ENCODE data around the gene CD70.
"Not testable (repeated sequence)": the region's sequence is repeated elsewhere in the genome, so short reads cannot be mapped to it uniquely, and the experiment has no call there.

CD70 gene

GRCh38 chr19:6608940-6609339 is 18.0 kb upstream of the CD70 start:
- Histone ChIP-seq H3K27me3 (replicated peaks; ENCODE audit: control insufficient read depth, insufficient read depth, low read length) (no peaks in the 10 kb centered on the region), H3K4me3 (ENCODE audit: low read length) (no peak overlapping the region), H3K9ac (ENCODE audit: low read length) (no peak overlapping the region), H3K36me3 (ENCODE audit: control insufficient read depth, insufficient read depth, low read length, severe bottlenecking) (no peaks in the 10 kb centered on the region), H3K9me3 (ENCODE audit: control insufficient read depth, low read length) (no peaks in the 10 kb centered on the region), H3K4me1 (ENCODE audit: control insufficient read depth, insufficient read depth, low read length) (peaks cover 34% of the 10 kb centered on the region)
- no peak for DNase-seq (ENCODE audit: low read depth)

- not testable (repeated sequence) for H3K36me3 ChIP-seq (ENCODE audit: control insufficient read depth, insufficient read depth, low read length, severe bottlenecking); H3K4me3 ChIP-seq (ENCODE audit: low read length); H3K9ac ChIP-seq (ENCODE audit: low read length); H3K9me3 ChIP-seq (ENCODE audit: control insufficient read depth, low read length); DNase-seq (ENCODE audit: low read depth); H3K27me3 ChIP-seq (replicated peaks; ENCODE audit: control insufficient read depth, insufficient read depth, low read length)
- peaks cover 29% of the 10 kb centered on the region for H3K4me1 ChIP-seq (ENCODE audit: control insufficient read depth, insufficient read depth, low read length)
Observed at GRCh38 chr19:6608146-6608545, 17.2 kb upstream of the CD70 start.

GRCh38 chr19:6606276-6607070 is 15.5 kb upstream of the CD70 start:
- H3K27me3 ChIP-seq (replicated peaks; ENCODE audit: control insufficient read depth, insufficient read depth, low read length); DNase-seq (ENCODE audit: low read depth); H3K9ac ChIP-seq (ENCODE audit: low read length); H3K4me3 ChIP-seq (ENCODE audit: low read length); H3K9me3 ChIP-seq (ENCODE audit: control insufficient read depth, low read length); H3K36me3 ChIP-seq (ENCODE audit: control insufficient read depth, insufficient read depth, low read length, severe bottlenecking): not testable (repeated sequence)
- H3K4me1 ChIP-seq (ENCODE audit: control insufficient read depth, insufficient read depth, low read length), result peaks cover 21% of the 10 kb centered on the region

GRCh38 chr19:6604906-6605305 is 14.0 kb upstream of the CD70 start:
- no peaks in the 10 kb centered on the region for H3K36me3 ChIP-seq (ENCODE audit: control insufficient read depth, insufficient read depth, low read length, severe bottlenecking)
- no peak overlapping the region for H3K4me3 ChIP-seq (ENCODE audit: low read length)
- H3K4me1 ChIP-seq (ENCODE audit: control insufficient read depth, insufficient read depth, low read length), result peaks cover 10% of the 10 kb centered on the region
- no peak overlapping the region for H3K9ac ChIP-seq (ENCODE audit: low read length)
- DNase-seq (ENCODE audit: low read depth), result no peak
- H3K27me3 ChIP-seq (replicated peaks; ENCODE audit: control insufficient read depth, insufficient read depth, low read length), result no peaks in the 10 kb centered on the region
- no peaks in the 10 kb centered on the region for H3K9me3 ChIP-seq (ENCODE audit: control insufficient read depth, low read length)

- no peak overlapping the region for H3K9ac ChIP-seq (ENCODE audit: low read length)
- H3K4me3 ChIP-seq (ENCODE audit: low read length), result no peak overlapping the region
- no peaks in the 10 kb centered on the region for H3K36me3 ChIP-seq (ENCODE audit: control insufficient read depth, insufficient read depth, low read length, severe bottlenecking)
- no peaks in the 10 kb centered on the region for H3K4me1 ChIP-seq (ENCODE audit: control insufficient read depth, insufficient read depth, low read length)
- H3K27me3 ChIP-seq (replicated peaks; ENCODE audit: control insufficient read depth, insufficient read depth, low read length), result no peaks in the 10 kb centered on the region
- DNase-seq (ENCODE audit: low read depth), result no peak
- no peaks in the 10 kb centered on the region for H3K9me3 ChIP-seq (ENCODE audit: control insufficient read depth, low read length)
Observed at GRCh38 chr19:6602729-6603114, 11.8 kb upstream of the CD70 start.

- not testable (repeated sequence) for DNase-seq (ENCODE audit: low read depth); H3K9me3 ChIP-seq (ENCODE audit: control insufficient read depth, low read length); H3K4me1 ChIP-seq (ENCODE audit: control insufficient read depth, insufficient read depth, low read length); H3K27me3 ChIP-seq (replicated peaks; ENCODE audit: control insufficient read depth, insufficient read depth, low read length); H3K9ac ChIP-seq (ENCODE audit: low read length); H3K4me3 ChIP-seq (ENCODE audit: low read length); H3K36me3 ChIP-seq (ENCODE audit: control insufficient read depth, insufficient read depth, low read length, severe bottlenecking)
Observed at GRCh38 chr19:6601537-6602052, 10.6 kb upstream of the CD70 start.

GRCh38 chr19:6600951-6601536 is 10.1 kb upstream of the CD70 start:
- H3K4me1 ChIP-seq (ENCODE audit: control insufficient read depth, insufficient read depth, low read length); H3K36me3 ChIP-seq (ENCODE audit: control insufficient read depth, insufficient read depth, low read length, severe bottlenecking); H3K9ac ChIP-seq (ENCODE audit: low read length); H3K9me3 ChIP-seq (ENCODE audit: control insufficient read depth, low read length); DNase-seq (ENCODE audit: low read depth); H3K27me3 ChIP-seq (replicated peaks; ENCODE audit: control insufficient read depth, insufficient read depth, low read length); H3K4me3 ChIP-seq (ENCODE audit: low read length): not testable (repeated sequence)

GRCh38 chr19:6599866-6600454 is 9.0 kb upstream of the CD70 start:
- no peaks in the 10 kb centered on the region for H3K36me3 ChIP-seq (ENCODE audit: control insufficient read depth, insufficient read depth, low read length, severe bottlenecking)
- no peak overlapping the region for H3K4me3 ChIP-seq (ENCODE audit: low read length)
- no peak overlapping the region for H3K9ac ChIP-seq (ENCODE audit: low read length)
- H3K27me3 ChIP-seq (replicated peaks; ENCODE audit: control insufficient read depth, insufficient read depth, low read length), result no peaks in the 10 kb centered on the region
- H3K9me3 ChIP-seq (ENCODE audit: control insufficient read depth, low read length), result peaks cover 4% of the 10 kb centered on the region
- DNase-seq (ENCODE audit: low read depth), result no peak
- H3K4me1 ChIP-seq (ENCODE audit: control insufficient read depth, insufficient read depth, low read length), result no peaks in the 10 kb centered on the region

GRCh38 chr19:6598254-6598892 is 7.4 kb upstream of the CD70 start:
- H3K4me1 ChIP-seq (ENCODE audit: control insufficient read depth, insufficient read depth, low read length); H3K4me3 ChIP-seq (ENCODE audit: low read length); H3K36me3 ChIP-seq (ENCODE audit: control insufficient read depth, insufficient read depth, low read length, severe bottlenecking); DNase-seq (ENCODE audit: low read depth); H3K9me3 ChIP-seq (ENCODE audit: control insufficient read depth, low read length); H3K9ac ChIP-seq (ENCODE audit: low read length): not testable (repeated sequence)
- H3K27me3 ChIP-seq (replicated peaks; ENCODE audit: control insufficient read depth, insufficient read depth, low read length), result peaks cover 11% of the 10 kb centered on the region

- not testable (repeated sequence) for H3K4me1 ChIP-seq (ENCODE audit: control insufficient read depth, insufficient read depth, low read length); DNase-seq (ENCODE audit: low read depth); H3K9me3 ChIP-seq (ENCODE audit: control insufficient read depth, low read length); H3K4me3 ChIP-seq (ENCODE audit: low read length); H3K9ac ChIP-seq (ENCODE audit: low read length); H3K36me3 ChIP-seq (ENCODE audit: control insufficient read depth, insufficient read depth, low read length, severe bottlenecking)
- peaks cover 14% of the 10 kb centered on the region for H3K27me3 ChIP-seq (replicated peaks; ENCODE audit: control insufficient read depth, insufficient read depth, low read length)
Observed at GRCh38 chr19:6597471-6598253, 6.7 kb upstream of the CD70 start.

- H3K9me3 ChIP-seq (ENCODE audit: control insufficient read depth, low read length), result peaks cover 8% of the 10 kb centered on the region
- peaks cover 14% of the 10 kb centered on the region for H3K27me3 ChIP-seq (replicated peaks; ENCODE audit: control insufficient read depth, insufficient read depth, low read length)
- no peak overlapping the region for H3K4me3 ChIP-seq (ENCODE audit: low read length)
- no peaks in the 10 kb centered on the region for H3K36me3 ChIP-seq (ENCODE audit: control insufficient read depth, insufficient read depth, low read length, severe bottlenecking)
- H3K4me1 ChIP-seq (ENCODE audit: control insufficient read depth, insufficient read depth, low read length), result no peaks in the 10 kb centered on the region
- DNase-seq (ENCODE audit: low read depth), result no peak
- H3K9ac ChIP-seq (ENCODE audit: low read length), result no peak overlapping the region
Observed at GRCh38 chr19:6596621-6597020, 5.7 kb upstream of the CD70 start.
